ENCODE data around the gene HYCC1.

GRCh38 chr7:23043441-23043840, 29.5 kb upstream of the HYCC1 start:
- TF ChIP-seq CTCF (IDR thresholded peaks at IDR 0.05) (no peak), POLR2AphosphoS5 (IDR thresholded peaks at IDR 0.05) (no peak), POLR2A (IDR thresholded peaks at IDR 0.05) (no peak)

All from suprapubic skin (tissue), 4 donors.